GM12873 (cell line): Measurements from ENCODE around the gene OR10T2.

Source experiments
- TF ChIP-seq, protein P1 (sequence below): IDR thresholded peaks from 2 replicates; pipeline ENCODE4 v1.5.1; 2012; ENCODE audit warnings: low read depth, mild to moderate bottlenecking, moderate library complexity, low read length, control low read depth; ENCODE audit not compliant: insufficient read depth; ENCODE audit errors: missing control alignments

OR10T2 gene

DNA sequence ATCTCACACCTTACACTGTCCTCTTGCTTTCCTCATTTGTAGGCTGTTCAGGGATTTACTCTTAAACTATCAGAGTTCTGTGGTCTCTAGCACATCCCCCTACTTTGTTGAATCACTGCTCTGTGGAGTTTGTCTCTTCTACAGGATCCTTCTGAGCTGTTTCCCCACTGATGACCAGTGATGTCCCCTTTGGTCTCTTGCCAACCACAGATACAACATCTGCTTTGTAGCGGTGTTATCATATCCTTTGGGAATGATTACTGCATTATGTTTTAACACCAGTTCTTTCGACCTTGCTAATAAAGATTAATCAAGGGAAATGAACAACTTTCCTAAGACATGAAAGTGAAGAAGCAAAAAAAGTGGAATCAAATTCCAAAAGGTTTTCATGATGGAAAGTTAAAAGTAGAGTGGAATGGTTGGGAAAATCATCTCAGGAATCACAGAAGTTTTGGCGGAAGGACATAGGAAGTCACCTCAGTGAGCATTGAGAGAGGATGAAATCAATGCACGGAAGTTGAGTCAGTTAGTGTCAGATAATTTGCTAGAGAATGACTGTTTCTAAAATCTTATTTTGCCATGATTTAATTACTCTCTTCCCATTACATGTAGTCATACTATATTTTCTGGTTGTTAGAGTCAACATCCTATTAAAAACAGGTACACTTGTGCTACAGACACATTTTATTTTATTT, 15.5 kb upstream of the OR10T2 start:
- TF ChIP-seq, protein P1, sequence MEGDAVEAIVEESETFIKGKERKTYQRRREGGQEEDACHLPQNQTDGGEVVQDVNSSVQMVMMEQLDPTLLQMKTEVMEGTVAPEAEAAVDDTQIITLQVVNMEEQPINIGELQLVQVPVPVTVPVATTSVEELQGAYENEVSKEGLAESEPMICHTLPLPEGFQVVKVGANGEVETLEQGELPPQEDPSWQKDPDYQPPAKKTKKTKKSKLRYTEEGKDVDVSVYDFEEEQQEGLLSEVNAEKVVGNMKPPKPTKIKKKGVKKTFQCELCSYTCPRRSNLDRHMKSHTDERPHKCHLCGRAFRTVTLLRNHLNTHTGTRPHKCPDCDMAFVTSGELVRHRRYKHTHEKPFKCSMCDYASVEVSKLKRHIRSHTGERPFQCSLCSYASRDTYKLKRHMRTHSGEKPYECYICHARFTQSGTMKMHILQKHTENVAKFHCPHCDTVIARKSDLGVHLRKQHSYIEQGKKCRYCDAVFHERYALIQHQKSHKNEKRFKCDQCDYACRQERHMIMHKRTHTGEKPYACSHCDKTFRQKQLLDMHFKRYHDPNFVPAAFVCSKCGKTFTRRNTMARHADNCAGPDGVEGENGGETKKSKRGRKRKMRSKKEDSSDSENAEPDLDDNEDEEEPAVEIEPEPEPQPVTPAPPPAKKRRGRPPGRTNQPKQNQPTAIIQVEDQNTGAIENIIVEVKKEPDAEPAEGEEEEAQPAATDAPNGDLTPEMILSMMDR, result no peak

DNA sequence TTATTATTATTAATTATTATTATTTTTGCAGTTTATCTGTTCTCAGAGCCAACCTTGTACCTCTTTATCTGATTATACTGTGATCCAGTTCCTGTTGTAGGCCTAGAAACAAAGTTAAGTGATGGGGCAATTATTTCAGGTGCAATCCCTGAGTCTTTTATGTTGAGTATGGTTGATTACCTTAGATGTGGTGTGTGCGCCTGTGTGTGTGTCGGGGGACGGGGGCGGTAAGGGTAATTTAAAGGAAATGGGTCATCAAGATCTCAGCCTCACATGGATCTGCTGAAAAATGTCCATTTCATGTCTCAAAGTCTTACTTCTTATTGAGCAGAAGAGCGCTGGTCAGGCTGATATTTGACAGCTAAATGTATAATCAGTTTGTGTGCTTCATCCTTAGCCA, 7.8 kb upstream of the OR10T2 start:
- TF ChIP-seq, protein P1, result no peak

DNA sequence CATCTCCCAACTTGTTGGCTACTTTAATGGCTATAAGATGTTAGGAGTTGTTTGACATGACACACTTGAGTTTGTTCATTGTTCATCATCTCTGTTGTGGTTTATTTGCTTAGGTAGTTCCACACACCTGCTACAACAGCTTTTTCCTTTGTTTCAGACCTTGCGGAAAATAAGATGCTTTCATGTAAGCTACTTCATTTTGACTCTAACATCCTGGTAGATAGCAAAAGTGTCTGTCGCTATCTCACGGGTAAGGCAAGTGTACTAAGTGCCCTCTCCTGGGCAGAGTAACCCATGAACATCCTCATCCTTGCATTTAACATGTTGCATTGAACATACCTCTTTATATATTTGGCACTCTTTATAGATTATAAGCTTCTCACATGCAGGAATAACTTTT, 1.6 kb upstream of the OR10T2 start:
- TF ChIP-seq, protein P1, result no peak

DNA sequence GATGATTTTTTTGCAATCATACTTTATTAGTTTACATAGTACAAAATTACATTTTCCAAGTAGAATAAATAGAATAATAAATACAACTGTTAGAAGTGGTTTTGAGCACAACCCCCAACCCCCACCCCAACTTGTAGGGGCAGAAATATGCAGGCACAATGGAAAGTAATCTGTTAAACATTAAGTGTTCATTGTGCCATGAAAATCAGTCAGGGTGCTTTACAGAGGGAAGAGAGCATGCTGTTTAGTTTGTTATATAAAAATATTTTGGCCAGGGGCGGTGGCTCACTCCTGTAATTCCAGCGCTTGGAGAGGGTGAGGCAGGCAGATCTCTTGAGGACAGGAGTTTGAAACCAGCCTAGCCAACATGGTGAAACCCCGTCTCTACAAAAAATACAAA, 2.6 kb downstream of the OR10T2 start:
- TF ChIP-seq, protein P1, result no peak

DNA sequence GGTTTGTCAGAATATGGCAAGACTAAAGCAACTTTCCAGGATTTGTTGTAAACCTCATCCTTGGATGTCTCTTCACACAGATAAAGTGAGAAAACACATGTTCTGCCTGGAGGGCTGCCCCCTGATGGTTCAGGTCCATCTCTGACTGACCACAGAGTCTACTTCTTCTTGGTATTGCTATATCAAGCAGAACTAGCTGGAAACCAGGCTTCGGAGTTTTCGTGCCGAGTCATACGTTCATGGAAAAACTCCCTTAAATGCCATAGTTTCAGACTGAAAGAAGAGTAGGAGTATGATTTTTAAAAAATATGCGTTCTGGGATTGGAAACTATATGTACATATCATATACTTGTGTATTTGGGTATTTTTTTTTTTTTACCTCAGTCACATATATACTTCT, 5.8 kb downstream of the OR10T2 start:
- TF ChIP-seq, protein P1, result no peak

DNA sequence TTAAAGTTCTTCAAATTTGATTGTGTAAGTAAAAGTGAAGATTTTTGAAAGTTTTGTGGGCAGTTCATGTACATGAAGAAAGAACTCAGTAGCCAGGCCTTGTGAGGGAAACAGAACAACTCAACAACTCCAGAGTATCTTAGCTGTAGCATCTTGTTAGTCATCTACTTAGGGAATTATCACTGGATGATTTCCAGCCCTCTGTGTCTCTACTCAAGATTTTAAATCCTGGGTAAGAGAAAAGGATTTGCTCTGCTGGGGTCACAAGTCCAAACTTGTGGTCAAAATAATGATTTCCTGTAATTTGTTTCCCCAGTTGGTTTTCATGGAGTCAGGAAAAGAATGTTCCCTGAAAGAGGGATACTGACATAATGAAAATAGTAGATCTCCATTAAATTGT, 8.2 kb downstream of the OR10T2 start:
- TF ChIP-seq, protein P1, result no peak

DNA sequence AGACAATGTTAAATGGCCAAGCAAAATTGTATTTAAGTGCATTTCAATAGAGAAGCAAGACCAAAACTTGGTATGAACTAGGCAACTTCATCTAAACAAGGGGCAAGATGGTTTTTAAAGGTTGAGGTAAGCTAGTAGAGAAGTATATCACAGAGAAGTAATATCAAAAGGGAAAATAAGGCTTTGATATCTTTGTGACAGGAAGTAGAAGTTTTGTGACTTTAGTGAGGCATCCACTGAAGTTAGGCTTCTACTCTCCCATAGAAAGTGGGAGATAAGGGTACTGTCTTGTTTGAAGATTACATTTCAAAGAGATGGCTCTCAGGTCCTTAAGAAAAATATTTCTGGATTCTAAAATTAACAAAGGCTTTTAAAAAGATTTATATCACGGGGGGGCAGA, 8.9 kb downstream of the OR10T2 start:
- TF ChIP-seq, protein P1, result no peak
